SK-N-SH treated with all-trans-retinoic acid at 6 μM for 48 hours (cell line): ENCODE measurements around the gene CDKL2.

Experiments used
- ARNTL ChIP-seq: fragments of 450-650 bp; formaldehyde crosslinking; IDR thresholded peaks from 2 replicates; pipeline ENCODE4 v1.5.0; 2020; ENCODE audit warnings: low read depth, mild to moderate bottlenecking, moderate library complexity, borderline replicate concordance
- CREB5 ChIP-seq: fragments of 250-450 bp; sonication (Bioruptor Pico); IDR thresholded peaks from 2 replicates; pipeline ENCODE4 v1.5.1; 2020; ENCODE audit warnings: low read depth, mild to moderate bottlenecking, moderate library complexity
- ISL1 ChIP-seq: fragments of 250-450 bp; sonication (Bioruptor Pico); IDR thresholded peaks from 2 replicates; pipeline ENCODE4 v2.1.2; 2022; ENCODE audit warnings: mild to moderate bottlenecking, moderate library complexity
- PATZ1 ChIP-seq: fragments of 250-450 bp; sonication (Bioruptor Pico); IDR thresholded peaks from 2 replicates; pipeline ENCODE4 v1.8.0; 2020; ENCODE audit warnings: mild to moderate bottlenecking, moderate library complexity, borderline replicate concordance
- TOX ChIP-seq: fragments of 250-450 bp; sonication (Bioruptor Pico); IDR thresholded peaks from 2 replicates; pipeline ENCODE4 v1.8.0; 2021; ENCODE audit warnings: mild to moderate bottlenecking, moderate library complexity, borderline replicate concordance
- TSHZ2 ChIP-seq: fragments of 250-450 bp; sonication (Bioruptor Pico); IDR thresholded peaks from 2 replicates; pipeline ENCODE4 v1.5.0; 2020; ENCODE audit warnings: mild to moderate bottlenecking, moderate library complexity
- ZFP30 ChIP-seq: fragments of 450-650 bp; formaldehyde crosslinking; IDR thresholded peaks from 2 replicates; pipeline ENCODE4 v1.5.0; 2022; ENCODE audit warnings: mild to moderate bottlenecking, moderate library complexity

GRCh38 chr4:75567725-75568124 is 62.6 kb downstream of the CDKL2 start:
- no peak for TF ChIP-seq ISL1
- no peak for TF ChIP-seq ZFP30 (CRISPR knock-in tag)
- TF ChIP-seq ARNTL (CRISPR knock-in tag), result no peak
- TF ChIP-seq TSHZ2 (CRISPR knock-in tag), result no peak
- no peak for TF ChIP-seq CREB5 (CRISPR knock-in tag)
- no peak for TF ChIP-seq PATZ1 (CRISPR knock-in tag)
- no peak for TF ChIP-seq TOX (CRISPR knock-in tag)
